ENCODE results near the gene GABRB1.

The GABRB1 gene

DNA sequence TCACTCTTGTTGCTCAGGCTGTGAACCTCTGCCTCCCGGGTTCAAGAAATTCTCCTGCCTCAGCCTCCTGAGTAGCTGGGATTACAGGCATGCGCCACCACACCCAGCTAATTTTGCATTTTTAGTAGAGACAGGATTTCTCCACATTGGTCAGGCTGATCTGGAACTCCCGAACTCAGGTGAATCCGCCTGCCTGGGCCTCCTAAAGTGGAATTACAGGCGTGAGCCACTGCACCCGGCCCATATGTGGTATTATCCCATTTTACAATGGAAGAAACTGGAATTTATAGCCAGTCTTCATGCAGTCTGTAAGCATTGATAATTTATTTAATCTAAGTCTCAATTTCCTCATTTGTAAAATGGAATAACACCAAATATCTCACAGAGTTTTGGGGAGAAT, 161.8 kb downstream of the GABRB1 start:
- TF ChIP-seq, protein P1, sequence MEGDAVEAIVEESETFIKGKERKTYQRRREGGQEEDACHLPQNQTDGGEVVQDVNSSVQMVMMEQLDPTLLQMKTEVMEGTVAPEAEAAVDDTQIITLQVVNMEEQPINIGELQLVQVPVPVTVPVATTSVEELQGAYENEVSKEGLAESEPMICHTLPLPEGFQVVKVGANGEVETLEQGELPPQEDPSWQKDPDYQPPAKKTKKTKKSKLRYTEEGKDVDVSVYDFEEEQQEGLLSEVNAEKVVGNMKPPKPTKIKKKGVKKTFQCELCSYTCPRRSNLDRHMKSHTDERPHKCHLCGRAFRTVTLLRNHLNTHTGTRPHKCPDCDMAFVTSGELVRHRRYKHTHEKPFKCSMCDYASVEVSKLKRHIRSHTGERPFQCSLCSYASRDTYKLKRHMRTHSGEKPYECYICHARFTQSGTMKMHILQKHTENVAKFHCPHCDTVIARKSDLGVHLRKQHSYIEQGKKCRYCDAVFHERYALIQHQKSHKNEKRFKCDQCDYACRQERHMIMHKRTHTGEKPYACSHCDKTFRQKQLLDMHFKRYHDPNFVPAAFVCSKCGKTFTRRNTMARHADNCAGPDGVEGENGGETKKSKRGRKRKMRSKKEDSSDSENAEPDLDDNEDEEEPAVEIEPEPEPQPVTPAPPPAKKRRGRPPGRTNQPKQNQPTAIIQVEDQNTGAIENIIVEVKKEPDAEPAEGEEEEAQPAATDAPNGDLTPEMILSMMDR (IDR thresholded peaks at IDR 0.05), result no peak
- Histone ChIP-seq H3K4me3 (ENCODE audit: low read depth in 1 of 2, low read length in 1 of 2) (no peak overlapping the region), H3K9me3 (no peaks in the 10 kb centered on the region), H3K36me3 (no peaks in the 10 kb centered on the region), H3K4me1 (ENCODE audit: control insufficient read depth in 1 of 2, insufficient read depth in 1 of 2, low read depth in 1 of 2, low read length in 1 of 2) (no peaks in the 10 kb centered on the region), H3K27ac (no peak overlapping the region), H3K27me3 (no peaks in the 10 kb centered on the region)

DNA sequence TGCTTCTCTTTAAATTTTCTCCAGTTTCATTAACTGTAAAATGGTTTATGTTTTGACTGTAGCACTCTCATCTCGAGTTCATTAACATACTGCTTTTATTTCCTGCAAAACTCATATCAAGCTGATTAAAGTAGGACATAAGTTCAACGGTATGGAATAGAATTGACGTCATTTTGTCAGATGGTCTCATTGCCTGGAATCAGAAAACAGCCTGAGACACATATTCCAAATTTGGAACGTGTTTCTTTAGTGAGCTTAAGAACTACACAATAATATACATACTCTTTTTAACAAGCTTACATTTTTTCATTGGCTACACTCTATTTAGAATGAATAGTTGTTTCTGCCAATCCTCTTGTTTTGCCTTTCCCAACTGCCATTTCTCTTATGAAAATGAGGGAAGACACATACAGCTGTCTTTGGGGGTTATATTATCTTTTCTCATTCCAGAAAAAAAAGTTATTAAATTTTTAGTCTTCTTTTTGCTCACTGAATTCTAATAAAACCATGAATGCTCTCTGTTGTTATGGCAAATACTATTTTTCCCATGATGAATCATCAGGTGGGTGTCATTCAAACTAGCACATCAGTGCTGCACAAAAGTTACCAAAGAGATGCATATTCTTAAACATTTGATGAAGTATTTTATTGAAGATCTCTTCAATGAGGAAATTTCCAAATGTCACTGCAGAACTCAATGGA, 162.8 kb downstream of the GABRB1 start:
- Histone ChIP-seq H3K4me1 (ENCODE audit: control insufficient read depth in 1 of 2, insufficient read depth in 1 of 2, low read depth in 1 of 2, low read length in 1 of 2) (no peaks in the 10 kb centered on the region), H3K9me3 (no peaks in the 10 kb centered on the region), H3K4me3 (ENCODE audit: low read depth in 1 of 2, low read length in 1 of 2) (no peak overlapping the region), H3K27me3 (no peaks in the 10 kb centered on the region), H3K27ac (no peak overlapping the region), H3K36me3 (no peaks in the 10 kb centered on the region)
- TF ChIP-seq, protein P1 (IDR thresholded peaks at IDR 0.05), result no peak

DNA sequence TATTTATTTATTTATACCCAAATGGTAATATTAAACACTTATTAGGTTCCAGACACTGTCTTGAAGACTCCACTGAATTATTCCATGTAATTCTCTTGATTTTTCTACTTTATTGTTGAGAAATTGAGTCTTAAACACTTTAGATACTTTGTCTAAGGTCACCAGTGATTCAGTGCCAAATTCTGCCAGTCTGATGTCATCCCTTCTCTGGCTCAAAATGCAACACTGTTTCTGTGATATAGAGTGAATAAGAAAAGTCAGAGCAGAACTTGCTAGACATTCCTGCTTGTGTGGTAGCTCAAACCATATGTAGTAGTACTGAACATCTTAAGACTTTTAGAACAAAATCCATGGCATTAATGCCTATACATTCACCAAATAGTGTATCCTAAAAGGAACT, 164.3 kb downstream of the GABRB1 start:
- no peaks in the 10 kb centered on the region for H3K27me3 ChIP-seq
- no peaks in the 10 kb centered on the region for H3K36me3 ChIP-seq
- H3K4me1 ChIP-seq (ENCODE audit: control insufficient read depth in 1 of 2, insufficient read depth in 1 of 2, low read depth in 1 of 2, low read length in 1 of 2), result no peaks in the 10 kb centered on the region
- no peaks in the 10 kb centered on the region for H3K9me3 ChIP-seq
- H3K4me3 ChIP-seq (ENCODE audit: low read depth in 1 of 2, low read length in 1 of 2), result no peak overlapping the region
- no peak overlapping the region for H3K27ac ChIP-seq
- TF ChIP-seq, protein P1 (IDR thresholded peaks at IDR 0.05), result no peak

DNA sequence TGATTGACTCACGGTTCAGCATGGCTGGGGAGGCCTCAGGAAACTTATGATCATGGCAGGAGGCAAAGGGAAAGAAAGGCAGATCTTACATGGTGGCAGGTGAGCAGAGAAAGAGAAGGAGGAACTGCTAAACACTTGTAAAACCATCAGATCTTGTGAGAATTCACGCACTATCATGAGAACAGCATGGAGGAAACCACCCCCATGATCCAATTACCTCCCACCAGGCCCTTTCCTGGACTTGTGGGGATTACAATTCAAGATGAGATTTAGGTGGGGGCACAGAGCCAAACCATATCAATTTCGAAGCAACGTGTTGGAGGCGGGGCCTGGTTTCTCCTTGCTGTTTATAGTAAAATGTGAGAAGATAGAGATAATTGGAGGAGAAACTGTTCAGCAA, 167.4 kb downstream of the GABRB1 start:
- TF ChIP-seq, protein P1 (IDR thresholded peaks at IDR 0.05), result no peak
- H3K4me1 ChIP-seq (ENCODE audit: control insufficient read depth in 1 of 2, insufficient read depth in 1 of 2, low read depth in 1 of 2, low read length in 1 of 2), result no peaks in the 10 kb centered on the region
- no peak overlapping the region for H3K4me3 ChIP-seq (ENCODE audit: low read depth in 1 of 2, low read length in 1 of 2)
- H3K27me3 ChIP-seq, result no peaks in the 10 kb centered on the region
- H3K36me3 ChIP-seq, result no peaks in the 10 kb centered on the region
- no peaks in the 10 kb centered on the region for H3K9me3 ChIP-seq
- H3K27ac ChIP-seq, result no peak overlapping the region

DNA sequence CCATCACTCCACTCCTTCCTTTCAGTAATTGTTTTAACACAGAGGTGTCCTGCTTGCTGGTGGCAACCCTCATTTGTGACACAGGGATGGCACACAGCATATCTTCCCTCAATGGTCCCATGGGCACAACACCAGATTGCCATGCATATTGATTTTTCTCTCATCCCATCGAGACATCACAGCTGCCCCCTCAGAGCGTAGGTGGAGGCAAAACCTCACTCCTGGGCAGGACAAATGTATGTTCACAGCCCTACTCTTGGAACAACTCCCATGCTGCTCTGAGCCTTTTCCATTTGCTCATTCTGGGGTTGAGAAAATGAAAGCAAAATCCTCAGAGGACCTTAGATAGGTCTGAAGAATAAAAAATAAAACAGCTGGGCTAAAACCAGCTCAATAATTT, 172.2 kb downstream of the GABRB1 start:
- TF ChIP-seq, protein P1 (IDR thresholded peaks at IDR 0.05), result no peak
- Histone ChIP-seq H3K36me3 (no peaks in the 10 kb centered on the region), H3K27ac (no peak overlapping the region), H3K27me3 (no peaks in the 10 kb centered on the region), H3K4me3 (ENCODE audit: low read depth in 1 of 2, low read length in 1 of 2) (no peak overlapping the region), H3K4me1 (ENCODE audit: control insufficient read depth in 1 of 2, insufficient read depth in 1 of 2, low read depth in 1 of 2, low read length in 1 of 2) (no peaks in the 10 kb centered on the region), H3K9me3 (no peaks in the 10 kb centered on the region)

Data from neutrophil (primary cell).